HepG2 (cell line): ENCODE measurements around the gene RPS23. TPM values are rescaled to one million over a fixed set of nuclear protein-coding genes. Genes with fewer than 3 reads are reported as not detected.

Experiments
- ARNT2 ChIP-seq: sonication (generic); formaldehyde crosslinking; IDR thresholded peaks from 2 replicates; pipeline ENCODE4 v1.8.0; 2022; ENCODE audit warnings: mild to moderate bottlenecking, low read depth, missing genetic modification reagents, moderate library complexity
- DZIP1 ChIP-seq: sonication (generic); formaldehyde crosslinking; IDR thresholded peaks from 2 replicates; pipeline ENCODE4 v1.5.0; 2020; ENCODE audit warnings: mild to moderate bottlenecking, missing genetic modification reagents
- ETV5 ChIP-seq: IDR thresholded peaks from 2 replicates; pipeline ENCODE4 v1.6.1; 2018; ENCODE audit warnings: missing biosample characterization, missing genetic modification reagents, inconsistent platforms, borderline replicate concordance
- GRHL1 ChIP-seq: sonication (generic); formaldehyde crosslinking; conservative IDR thresholded peaks from 2 replicates; pipeline ENCODE4 v1.8.0; 2022; ENCODE audit warnings: missing genetic modification reagents
- HNF1A ChIP-seq, 2 experiments: sonication (generic) in 1 of 2; formaldehyde crosslinking in 1 of 2; IDR thresholded peaks; 2 replicates each; pipeline versions ENCODE4 v1.4.0 to v1.6.1; 2016 to 2020; ENCODE audit warnings: borderline replicate concordance in 1 of 2, low read depth in 1 of 2, mild to moderate bottlenecking in 1 of 2, missing genetic modification reagents in 1 of 2
- MAZ ChIP-seq, 2 experiments: sonication (generic) in 1 of 2; formaldehyde crosslinking in 1 of 2; IDR thresholded peaks; 2 replicates each; pipeline versions ENCODE4 v1.5.0 to v1.6.1; 2012 to 2020; ENCODE audit warnings: low read depth in 2 of 2, mild to moderate bottlenecking in 2 of 2, borderline replicate concordance in 1 of 2, improper control_type of control experiment in 1 of 2, low read length in 1 of 2, missing genetic modification reagents in 1 of 2, moderate library complexity in 1 of 2
- MLXIP ChIP-seq: sonication (generic); formaldehyde crosslinking; IDR thresholded peaks from 2 replicates; pipeline ENCODE4 v1.9.0; 2021; ENCODE audit warnings: missing genetic modification reagents, borderline replicate concordance
- NFE2 ChIP-seq: sonication (generic); formaldehyde crosslinking; IDR thresholded peaks from 2 replicates; pipeline ENCODE4 v1.4.0; 2020; ENCODE audit warnings: missing genetic modification reagents
- PHF21A ChIP-seq: sonication (generic); formaldehyde crosslinking; IDR thresholded peaks from 2 replicates; pipeline ENCODE4 v1.5.0; 2020; ENCODE audit warnings: mild to moderate bottlenecking, missing genetic modification reagents
- PHF5A ChIP-seq: IDR thresholded peaks from one replicate; pipeline ENCODE4 v1.6.1; 2018; ENCODE audit warnings: low read depth, missing genetic modification reagents; ENCODE audit not compliant: unreplicated experiment
- SRSF4 ChIP-seq: fragments of 200-400 bp; formaldehyde crosslinking; IDR thresholded peaks from one replicate; pipeline ENCODE4 v1.6.1; 2018; ENCODE audit warnings: mild to moderate bottlenecking, low read depth, low read length, moderate library complexity; ENCODE audit not compliant: poor library complexity, severe bottlenecking
- TCF7 ChIP-seq: sonication (generic); IDR thresholded peaks from 2 replicates; pipeline ENCODE4 v1.6.1; 2016; ENCODE audit warnings: antibody characterized with exemption, low read depth
- TSC22D2 ChIP-seq: sonication (generic); formaldehyde crosslinking; IDR thresholded peaks from 2 replicates; pipeline ENCODE4 v1.5.1; 2020; ENCODE audit warnings: missing genetic modification reagents, mild to moderate bottlenecking, borderline replicate concordance
- ZNF570 ChIP-seq: sonication (generic); formaldehyde crosslinking; IDR thresholded peaks from 2 replicates; pipeline ENCODE4 v1.4.0; 2020; ENCODE audit warnings: mild to moderate bottlenecking, missing genetic modification reagents, borderline replicate concordance
- ZNF580 ChIP-seq: IDR thresholded peaks from 2 replicates; pipeline ENCODE4 v1.6.1; 2016; ENCODE audit warnings: low read depth, borderline replicate concordance
- ZNF816 ChIP-seq: sonication (generic); formaldehyde crosslinking; IDR thresholded peaks from 2 replicates; pipeline ENCODE4 v1.8.0; 2022; ENCODE audit warnings: missing genetic modification reagents, mild to moderate bottlenecking, borderline replicate concordance
- polyA plus RNA-seq, 8 experiments: library from polyadenylated mRNA; depleted of rRNA in 3 of 8; stranded (reverse) in 7 of 8; unstranded in 1 of 8; fragments of >200 nt; fragmentation: Illumina TruSeq in 4 of 8; extraction: Trizol in 4 of 8; gene quantifications; 2 replicates each; pipeline versions ENCODE4 v1.2.1 to v1.2.3, GENCODE V29; 2011 to 2016; ENCODE audit warnings: low read depth in 4 of 8, missing spikeins in 1 of 8, mixed read lengths in 1 of 8; ENCODE audit not compliant: insufficient read depth in 1 of 8
- total RNA-seq, 5 experiments: library from RNA; depleted of rRNA; stranded (reverse); fragments of >200 nt; fragmentation: Illumina TruSeq; extraction: Trizol; gene quantifications; 2 replicates each; pipeline ENCODE4 v1.2.3, GENCODE V29; 2016; ENCODE audit warnings: low read depth in 1 of 5

The RPS23 gene
- total and polyA plus RNA-seq, 2 of the 13 experiments (the other 11 are each of a cell fraction or from before 2014, with no cell fraction given), result 3,088 to 3,235 TPM

- TF ChIP-seq MLXIP (CRISPR knock-in tag), result no peak
- TF ChIP-seq ZNF816, result peak; percentile 82; the same call in 1 of the 2 replicates
- no peak for TF ChIP-seq PHF21A (CRISPR knock-in tag)
- no peak for TF ChIP-seq TCF7
- TF ChIP-seq PHF5A, result no peak
- TF ChIP-seq MAZ (IDR thresholded peaks at IDR 0.05; ENCODE audit: borderline replicate concordance, low read depth, low read length), result no peak
- TF ChIP-seq MAZ (CRISPR knock-in tag; IDR thresholded peaks at IDR 0.05; ENCODE audit: low read depth), result no peak
- 0 out of 2 replicates have a peak, but pooled peaks have one; percentile 28 for TF ChIP-seq ZNF570 (CRISPR knock-in tag)
- TF ChIP-seq ARNT2, result no peak
- TF ChIP-seq DZIP1 (CRISPR knock-in tag), result no peak
- no peak for TF ChIP-seq SRSF4
- TF ChIP-seq HNF1A (IDR thresholded peaks at IDR 0.05; ENCODE audit: low read depth), result no peak
- TF ChIP-seq HNF1A (CRISPR knock-in tag; IDR thresholded peaks at IDR 0.05; ENCODE audit: borderline replicate concordance), result no peak
- 0 out of 2 replicates have a peak, but pooled peaks have one; percentile 3 for TF ChIP-seq ETV5
- no peak for TF ChIP-seq NFE2 (CRISPR knock-in tag)
- no peak for TF ChIP-seq TSC22D2 (CRISPR knock-in tag)
- TF ChIP-seq GRHL1 (CRISPR knock-in tag), result no peak
- TF ChIP-seq ZNF580 (CRISPR knock-in tag), result no peak
These were observed 554 bp downstream of the RPS23 start (continued) for GRCh38 chr5:82277613-82277986.
